NB4 (cell line): ENCODE data around the gene GAS5.

ENCODE experiments used
- DNase-seq: peaks from one replicate; pipeline ENCODE4 v3.0.0; 2010; ENCODE audit warnings: low read depth
- H3K4me3 ChIP-seq: one replicate; pipeline ENCODE4 v1.5.1; 2011; ENCODE audit warnings: mild to moderate bottlenecking, low read depth, low read length, moderate library complexity
- MYC ChIP-seq: IDR thresholded peaks from 2 replicates; pipeline ENCODE4 v1.6.1; 2011; ENCODE audit warnings: low read depth, low read length
- POLR2A ChIP-seq: IDR thresholded peaks from 2 replicates; pipeline ENCODE4 v1.6.1; 2011; ENCODE audit warnings: mild to moderate bottlenecking; ENCODE audit not compliant: insufficient read length; ENCODE audit errors: extremely low read depth
- TF ChIP-seq, protein P1 (sequence below): IDR thresholded peaks from one replicate; pipeline ENCODE4 v1.5.1; 2012; ENCODE audit warnings: low read depth, low read length
- TF ChIP-seq, protein P2 (sequence below): IDR thresholded peaks from 2 replicates; pipeline ENCODE4 v1.6.1; 2011; ENCODE audit warnings: low read depth, low read length

GAS5 gene

DNA sequence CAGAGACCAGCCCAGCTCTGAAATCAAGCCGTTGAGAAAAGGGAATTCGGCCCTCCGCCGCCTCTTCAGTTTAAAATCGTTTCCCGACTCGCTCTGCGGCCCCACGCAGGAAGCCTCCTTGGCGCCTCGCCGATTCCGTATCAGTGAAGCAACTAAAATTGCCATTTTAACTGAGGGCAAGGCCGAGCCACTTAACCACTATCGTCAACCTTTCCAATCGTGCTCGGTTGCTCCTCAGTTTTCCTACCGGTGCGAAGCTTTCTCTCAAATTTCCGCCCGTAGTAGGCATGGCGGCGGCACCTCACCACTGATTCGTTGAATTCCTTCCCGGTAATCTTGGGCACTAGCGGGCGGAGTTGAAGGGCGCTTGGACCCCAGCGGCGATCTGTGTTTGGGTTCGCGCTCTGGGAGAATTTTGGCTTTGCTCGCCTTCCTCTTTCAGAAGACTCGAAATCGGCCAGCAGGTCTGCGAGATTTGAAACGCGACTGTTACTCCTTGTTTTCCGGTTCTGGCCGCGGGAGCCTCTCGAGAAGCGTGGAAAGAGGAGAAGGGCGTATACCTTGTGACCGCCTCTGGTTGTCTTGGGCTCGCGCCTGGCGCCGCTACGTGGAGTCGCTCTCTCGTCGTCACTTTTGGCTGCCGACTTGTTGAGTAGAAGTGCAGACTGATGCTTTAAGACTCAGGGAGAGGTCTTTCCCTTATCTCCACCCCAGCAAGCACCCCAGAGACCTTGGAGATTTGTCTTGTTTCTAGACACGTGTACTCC, 43.3 kb downstream of the GAS5 start, which contains the start of the genes CENPL and DARS2:
Gene CENPL, minus strand, starts transcription at position 569 of the 767 bp plus-strand sequence. CDS start 13,584 bp downstream, outside the sequence.
Gene DARS2, plus strand, starts transcription at position 359 of the 767 bp plus-strand sequence. CDS start 557 bp downstream, outside the sequence.
- TF ChIP-seq, protein P1, sequence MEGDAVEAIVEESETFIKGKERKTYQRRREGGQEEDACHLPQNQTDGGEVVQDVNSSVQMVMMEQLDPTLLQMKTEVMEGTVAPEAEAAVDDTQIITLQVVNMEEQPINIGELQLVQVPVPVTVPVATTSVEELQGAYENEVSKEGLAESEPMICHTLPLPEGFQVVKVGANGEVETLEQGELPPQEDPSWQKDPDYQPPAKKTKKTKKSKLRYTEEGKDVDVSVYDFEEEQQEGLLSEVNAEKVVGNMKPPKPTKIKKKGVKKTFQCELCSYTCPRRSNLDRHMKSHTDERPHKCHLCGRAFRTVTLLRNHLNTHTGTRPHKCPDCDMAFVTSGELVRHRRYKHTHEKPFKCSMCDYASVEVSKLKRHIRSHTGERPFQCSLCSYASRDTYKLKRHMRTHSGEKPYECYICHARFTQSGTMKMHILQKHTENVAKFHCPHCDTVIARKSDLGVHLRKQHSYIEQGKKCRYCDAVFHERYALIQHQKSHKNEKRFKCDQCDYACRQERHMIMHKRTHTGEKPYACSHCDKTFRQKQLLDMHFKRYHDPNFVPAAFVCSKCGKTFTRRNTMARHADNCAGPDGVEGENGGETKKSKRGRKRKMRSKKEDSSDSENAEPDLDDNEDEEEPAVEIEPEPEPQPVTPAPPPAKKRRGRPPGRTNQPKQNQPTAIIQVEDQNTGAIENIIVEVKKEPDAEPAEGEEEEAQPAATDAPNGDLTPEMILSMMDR: no peak
- peak; percentile 60 for TF ChIP-seq POLR2A
- TF ChIP-seq, protein P2, sequence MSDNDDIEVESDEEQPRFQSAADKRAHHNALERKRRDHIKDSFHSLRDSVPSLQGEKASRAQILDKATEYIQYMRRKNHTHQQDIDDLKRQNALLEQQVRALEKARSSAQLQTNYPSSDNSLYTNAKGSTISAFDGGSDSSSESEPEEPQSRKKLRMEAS: peak; percentile 64; the same call in 1 of the 2 replicates
- TF ChIP-seq MYC: peak; percentile 81
- peak; percentile 98 for DNase-seq
- peak within 1 kb of the TSS; percentile 100 for H3K4me3 ChIP-seq

DNA sequence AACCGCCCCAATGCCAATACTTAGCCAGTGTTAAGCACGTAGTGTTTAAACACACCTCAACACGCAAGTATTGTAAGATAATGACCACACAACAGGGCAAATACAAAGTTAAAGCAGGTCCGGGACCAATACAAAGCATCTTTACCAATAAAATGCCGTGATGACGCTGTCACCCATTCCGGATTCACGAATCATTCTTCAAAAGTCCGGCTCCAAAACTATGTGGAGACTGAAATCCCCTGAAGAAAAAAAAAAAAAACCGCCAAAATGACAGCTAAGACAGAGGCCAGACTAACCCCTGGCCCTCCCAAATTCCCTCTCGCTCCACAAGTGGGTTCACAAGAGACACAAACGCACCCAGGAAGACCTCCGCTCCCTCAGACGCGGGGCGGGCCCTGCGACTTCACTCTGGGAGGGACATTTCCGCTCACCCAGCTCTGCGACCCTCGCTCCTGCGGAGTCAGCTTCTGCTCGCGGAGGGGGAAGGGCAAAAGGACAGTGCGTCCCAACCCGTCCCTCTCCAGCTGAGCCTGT, 43.9 kb downstream of the GAS5 start:
- peak; percentile 6 for TF ChIP-seq POLR2A
- TF ChIP-seq, protein P2: no peak
- H3K4me3 ChIP-seq: peak overlapping the region; percentile 100
- DNase-seq: no peak

DNA sequence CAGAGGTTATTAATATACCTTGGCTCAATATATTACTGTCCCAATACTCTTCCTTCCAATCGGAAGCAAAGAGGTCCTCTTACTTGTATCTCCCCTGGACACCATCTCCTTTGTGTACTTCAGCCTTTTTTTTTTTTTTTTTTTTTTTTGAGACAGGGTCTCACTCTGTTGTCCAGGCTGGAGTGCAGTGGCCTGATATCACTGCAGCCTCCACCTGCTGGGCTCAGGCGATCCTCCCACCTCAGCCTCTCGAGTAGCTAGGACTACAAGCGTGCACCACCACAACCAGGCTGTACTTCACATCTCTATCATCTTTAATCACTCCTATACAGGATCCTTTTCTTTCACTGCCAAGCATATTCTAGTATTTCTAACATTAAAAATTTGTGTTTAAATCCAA, 46.1 kb downstream of the GAS5 start:
- TF ChIP-seq POLR2A: no peak
- TF ChIP-seq, protein P2: no peak
- TF ChIP-seq MYC: no peak
- TF ChIP-seq, protein P1: no peak
- no peak for DNase-seq
- peak overlapping the region; percentile 100 for H3K4me3 ChIP-seq

DNA sequence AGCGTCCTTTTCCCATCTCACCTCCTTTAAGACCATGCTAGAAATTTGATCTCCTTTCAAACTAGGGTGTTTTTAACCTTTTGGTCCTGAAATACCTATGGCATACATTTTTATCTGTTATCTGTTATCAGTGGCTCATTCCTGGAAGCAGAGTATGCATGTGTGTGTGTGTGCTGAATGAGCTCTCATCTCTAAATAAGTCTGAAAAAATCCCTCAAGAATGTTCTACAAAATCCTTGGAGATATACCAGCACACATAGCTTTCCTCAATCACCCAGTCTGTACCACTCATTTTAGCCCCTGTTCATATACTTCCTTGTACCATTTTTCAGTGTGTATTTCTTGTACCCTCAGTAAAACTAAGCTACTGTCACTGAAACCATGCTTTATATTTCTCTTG, 49.3 kb downstream of the GAS5 start:
- DNase-seq: no peak
- no peak overlapping the region for H3K4me3 ChIP-seq
- TF ChIP-seq POLR2A (no peak), MYC (no peak)
- TF ChIP-seq, protein P2: no peak
- TF ChIP-seq, protein P1: no peak
